DMS53 treated with DMSO at 0.1 percent for 48 hours (cell line): ENCODE results near the gene NEK7.
A peak's percentile ranks its signal among the peaks of the same experiment; 100 is the strongest.
"Not testable (repeated sequence)": the region's sequence is repeated elsewhere in the genome, so short reads cannot be mapped to it uniquely, and the experiment has no call there.

Source experiments
- DNase-seq: peaks from one replicate; lab custom pipeline; 2025; ENCODE audit not compliant: unreplicated experiment; lab: John Stamatoyannopoulos, UW

NEK7 gene

GRCh38 chr1:198156745-198157240, at the start of gene NEK7:
TSS of gene NEK7 (plus strand) at chr1:198156998. CDS start at chr1:198232581, 75,583 bp downstream.
- DNase-seq = peak; percentile 62

DNA sequence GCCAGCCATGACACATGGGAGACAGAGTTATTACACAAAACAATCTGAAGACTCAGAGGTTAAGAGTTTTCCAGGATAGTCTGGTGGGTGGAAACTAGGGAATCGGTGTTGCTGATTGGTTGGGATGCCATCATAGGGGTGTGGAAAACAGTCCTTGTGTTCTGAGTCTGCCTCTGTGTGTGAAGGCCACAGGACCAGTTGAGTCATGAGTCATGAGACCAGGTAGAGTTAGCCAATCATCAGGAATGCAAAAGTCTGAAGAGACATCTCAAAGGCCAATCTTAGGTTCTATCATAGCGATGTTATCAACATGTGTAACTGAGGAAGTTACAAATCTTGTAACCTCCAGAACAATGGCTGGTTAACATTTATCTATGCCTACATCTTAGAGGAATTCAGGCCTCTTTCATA, 49.7 kb upstream of the NEK7 start:
- no peak for DNase-seq

DNA sequence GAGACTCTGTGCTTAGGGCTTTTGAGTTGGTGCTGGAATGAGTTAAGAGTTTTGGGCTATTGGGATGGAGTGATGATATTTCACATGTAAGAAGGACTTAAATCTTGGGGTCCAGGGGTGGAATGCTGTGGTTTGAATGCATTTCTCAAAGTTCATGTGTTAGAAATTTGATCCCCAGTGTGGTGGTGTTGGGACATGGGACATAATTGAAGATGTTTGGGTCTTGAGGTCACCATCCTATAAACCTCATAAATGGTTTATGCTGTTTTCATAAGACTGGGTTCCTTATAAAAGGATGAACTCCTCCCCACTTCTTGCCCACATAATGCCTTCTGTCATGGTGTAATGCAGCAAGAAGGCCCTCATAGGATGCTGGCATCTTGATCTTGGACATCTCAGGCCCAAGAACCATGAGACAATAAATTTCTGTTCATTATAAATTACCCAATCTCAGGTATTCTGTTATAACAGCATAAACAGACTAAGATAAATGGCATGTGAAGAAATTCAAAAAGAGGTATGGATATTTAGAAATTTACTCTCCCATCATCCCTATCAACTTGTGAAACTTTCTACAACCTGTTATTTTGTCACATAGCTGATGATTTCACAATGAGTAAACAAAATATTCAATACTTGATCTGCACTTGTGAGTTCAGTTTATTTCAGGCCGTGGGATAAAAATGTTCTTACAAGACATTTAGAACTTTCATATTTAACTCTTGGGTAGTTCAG, 48.0 kb upstream of the NEK7 start:
- no peak for DNase-seq

DNA sequence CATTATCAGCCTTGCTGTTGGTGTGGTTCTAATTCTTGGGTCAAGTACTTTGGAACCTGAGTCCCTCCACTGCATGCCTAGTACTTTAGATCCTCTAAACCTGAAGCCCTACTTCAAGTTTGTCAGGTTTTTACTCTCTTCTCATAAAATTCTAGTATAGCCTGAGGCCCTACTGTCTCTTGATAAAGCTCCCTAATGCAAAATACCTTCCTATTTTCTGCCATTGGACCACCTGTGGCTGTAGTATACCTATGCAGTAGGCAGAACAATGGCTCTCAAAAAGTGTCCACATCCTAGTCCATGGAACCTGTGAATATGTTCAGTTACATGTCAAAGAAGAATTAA, 47.5 kb upstream of the NEK7 start:
- no peak for DNase-seq

DNA sequence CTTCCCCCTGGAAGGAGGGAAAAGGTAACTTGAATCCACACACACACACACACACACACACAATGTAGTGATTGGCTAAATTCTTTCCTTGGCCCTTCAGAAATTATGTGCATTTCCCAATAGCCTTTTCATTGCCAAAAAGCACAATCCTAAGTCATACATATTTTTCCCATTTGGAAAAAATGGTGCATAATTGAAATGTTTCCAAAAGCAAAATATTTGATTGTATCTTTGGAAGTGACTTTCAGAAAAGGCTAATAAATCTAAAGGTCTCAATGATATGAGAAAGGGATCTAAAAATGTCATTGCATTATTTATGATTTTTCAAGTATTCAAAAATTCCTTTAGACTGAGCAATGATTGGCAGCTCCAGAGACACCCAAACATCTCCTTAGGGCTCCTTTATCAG, 43.5 kb upstream of the NEK7 start:
- DNase-seq = no peak

- no peak for DNase-seq
These were observed 40.7 kb upstream of the NEK7 start for GRCh38 chr1:198116069-198116468.

DNA sequence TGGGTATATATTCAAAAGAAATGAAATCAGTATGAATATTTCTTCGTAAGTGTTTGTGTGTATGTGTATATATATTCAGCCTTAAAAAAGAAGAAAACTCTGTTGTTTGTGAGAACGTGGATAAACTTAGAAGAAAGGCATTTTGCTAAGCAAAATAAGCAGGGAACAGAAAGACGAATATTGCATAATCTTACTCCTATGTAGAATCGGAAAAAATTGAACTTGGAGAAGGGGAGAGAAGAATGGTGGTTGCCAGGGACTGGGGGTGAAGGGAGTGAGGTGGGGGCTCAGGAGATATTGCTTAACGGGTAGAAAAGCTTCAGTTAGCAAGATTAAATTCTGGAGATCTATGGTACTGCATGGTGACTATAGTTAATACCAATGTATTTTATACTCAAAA, 40.3 kb upstream of the NEK7 start:
- DNase-seq = no peak

DNA sequence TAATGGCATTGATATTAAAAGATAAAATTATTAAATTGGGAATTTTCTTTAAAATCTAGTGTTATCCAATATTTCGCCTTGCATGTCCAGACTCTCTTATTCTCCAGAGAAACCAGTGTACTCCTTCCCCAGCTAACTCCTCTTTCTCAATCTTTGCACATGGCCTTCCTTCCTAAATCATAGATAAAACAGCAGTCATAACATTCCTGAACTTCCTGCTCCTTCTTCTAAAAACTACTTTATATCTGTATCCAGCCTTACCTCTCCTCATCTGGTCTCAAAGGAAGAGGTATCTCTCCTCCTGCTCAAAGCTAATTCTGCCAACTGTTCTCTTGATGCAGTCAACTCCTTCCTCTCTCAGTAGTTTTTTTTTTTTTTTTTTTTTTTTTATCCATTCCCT, 39.5 kb upstream of the NEK7 start:
- no peak for DNase-seq

DNA sequence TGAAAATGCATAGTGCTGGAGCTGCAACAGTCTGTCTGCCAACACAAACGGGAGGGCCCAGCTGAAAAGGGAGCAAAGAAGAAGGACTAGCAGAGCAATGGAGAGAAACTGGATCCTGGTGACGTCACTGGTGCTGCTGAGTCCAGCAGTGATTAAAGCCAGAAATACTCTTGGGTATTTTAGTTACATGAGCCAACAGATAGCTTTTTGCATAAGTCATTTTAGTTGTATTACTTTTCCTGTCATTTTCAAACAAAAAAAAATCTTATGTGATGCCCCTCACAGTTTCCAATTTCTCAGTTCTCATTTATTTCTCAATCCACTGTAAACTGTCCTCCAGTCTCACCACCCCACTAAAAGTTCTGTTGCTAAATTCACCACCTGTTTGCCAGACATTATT, 38.7 kb upstream of the NEK7 start:
- no peak for DNase-seq

DNA sequence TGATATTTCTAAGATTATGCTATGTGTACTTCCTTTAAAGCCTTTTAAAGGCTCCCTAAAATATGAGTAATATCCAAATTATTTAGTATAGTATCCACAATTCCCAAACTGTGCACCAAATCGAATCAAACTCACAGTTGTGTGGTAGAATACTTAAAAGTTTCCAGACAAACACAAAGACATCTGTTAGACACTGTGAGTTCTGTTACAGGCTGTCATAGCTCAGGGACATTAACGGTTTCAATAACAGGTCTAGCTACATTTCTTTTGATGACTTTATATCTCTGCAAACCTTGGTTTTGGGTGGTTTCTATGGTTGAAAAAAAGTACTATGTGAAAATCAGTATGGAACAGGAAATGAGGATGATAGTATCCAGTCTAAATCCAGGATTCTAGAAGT, 36.9 kb upstream of the NEK7 start:
- no peak for DNase-seq

DNA sequence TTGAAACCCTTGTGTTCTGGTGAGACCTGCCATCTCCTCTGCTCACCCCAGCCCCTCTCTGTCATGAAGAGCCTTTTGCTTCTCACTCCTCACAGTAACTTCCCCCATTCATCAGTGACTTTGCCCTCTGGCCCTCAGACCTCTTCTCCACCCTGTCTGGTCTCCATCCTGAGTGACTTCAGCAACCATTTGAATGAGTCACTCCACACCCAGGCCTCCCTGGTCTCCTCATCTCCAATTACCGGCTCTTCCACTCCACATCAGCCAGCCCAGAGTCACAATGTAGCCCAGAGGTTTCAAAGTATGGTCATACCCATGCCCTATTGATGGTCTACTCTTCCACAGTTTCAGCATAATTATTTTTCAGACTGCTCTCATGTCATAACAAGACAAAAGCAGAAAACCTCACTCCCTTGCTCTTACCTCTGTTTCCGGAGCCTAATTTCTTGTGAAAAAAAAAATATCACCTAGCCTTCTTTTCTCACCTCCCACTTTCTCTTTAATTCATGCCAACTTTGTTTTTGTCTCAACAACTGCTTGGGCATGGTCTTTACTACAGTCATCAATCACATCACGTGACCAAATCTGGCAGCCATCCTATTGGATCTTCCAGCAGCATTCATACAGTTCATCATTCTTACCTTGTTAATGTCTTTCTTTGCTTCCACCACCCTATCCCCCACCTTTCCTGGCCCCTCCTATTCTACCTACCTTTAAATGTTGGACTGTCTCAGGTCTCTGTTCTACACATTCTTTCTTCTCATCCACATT, 35.6 kb upstream of the NEK7 start:
- peak; percentile 62 for DNase-seq

- DNase-seq = no peak
These were observed 34.1 kb upstream of the NEK7 start for GRCh38 chr1:198122693-198123092.

- no peak for DNase-seq
These were observed 33.7 kb upstream of the NEK7 start for GRCh38 chr1:198123133-198123532.

- DNase-seq = no peak
These were observed 32.1 kb upstream of the NEK7 start for GRCh38 chr1:198124673-198125072.

DNA sequence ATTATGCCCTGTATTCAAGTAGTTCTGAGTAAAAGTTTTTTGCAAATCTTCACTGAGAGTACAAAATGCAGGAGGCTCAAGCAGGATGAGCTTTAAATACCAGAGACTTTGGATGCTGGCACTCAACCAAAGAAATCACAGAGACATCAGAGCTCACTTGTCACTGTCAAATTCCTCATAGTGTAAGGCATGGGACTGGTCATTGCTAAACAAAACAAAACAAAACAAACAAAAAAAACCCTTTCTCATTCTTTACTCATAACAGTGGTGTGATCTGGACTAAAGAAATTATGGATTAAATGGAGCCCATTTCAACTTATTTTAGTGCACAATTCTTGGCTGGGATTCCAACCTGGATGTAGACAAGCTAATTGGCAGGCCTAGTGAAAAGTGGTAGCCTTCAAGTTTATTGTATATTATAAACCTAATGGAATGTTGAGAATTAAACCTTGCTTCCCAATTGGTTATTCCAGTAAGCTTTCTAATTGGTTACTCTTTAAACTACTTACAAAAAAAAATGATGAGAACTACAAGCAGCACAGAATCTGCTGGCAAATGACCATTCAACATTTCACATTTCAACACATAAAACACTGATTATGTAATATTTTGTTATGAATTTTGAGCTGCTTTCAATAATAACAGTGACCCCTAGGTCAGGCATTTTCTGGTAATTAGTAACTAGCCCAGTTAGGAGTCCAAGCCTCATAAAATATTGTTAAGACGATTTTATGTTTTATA, 30.6 kb upstream of the NEK7 start:
- DNase-seq = no peak

- DNase-seq = no peak
These were observed 28.3 kb upstream of the NEK7 start for GRCh38 chr1:198128533-198128932.

GRCh38 chr1:198130053-198130452, 26.7 kb upstream of the NEK7 start:
- DNase-seq = not testable (repeated sequence)

GRCh38 chr1:198132060-198132781, 24.6 kb upstream of the NEK7 start:
- no peak for DNase-seq

DNA sequence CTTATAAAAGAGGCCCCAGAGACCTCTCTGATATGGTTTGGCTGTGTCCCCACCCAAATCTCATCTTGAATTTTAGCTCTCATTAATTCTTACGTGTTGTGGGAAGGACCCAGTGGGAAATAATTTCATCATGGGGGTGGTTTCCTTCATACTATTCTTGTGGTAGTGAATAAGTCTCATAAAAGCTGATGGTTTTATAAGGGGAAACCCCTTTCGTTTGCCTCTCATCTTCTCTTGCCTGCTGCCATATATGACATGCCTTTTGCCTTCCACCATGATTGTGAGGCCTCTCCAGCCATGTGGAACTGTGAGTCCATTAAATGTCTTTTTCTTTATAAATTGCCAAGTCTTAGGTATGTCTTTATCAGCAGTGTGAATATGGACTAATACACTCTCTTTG, 22.5 kb upstream of the NEK7 start:
- DNase-seq = no peak

GRCh38 chr1:198135366-198135765, 21.4 kb upstream of the NEK7 start:
- DNase-seq = no peak

DNA sequence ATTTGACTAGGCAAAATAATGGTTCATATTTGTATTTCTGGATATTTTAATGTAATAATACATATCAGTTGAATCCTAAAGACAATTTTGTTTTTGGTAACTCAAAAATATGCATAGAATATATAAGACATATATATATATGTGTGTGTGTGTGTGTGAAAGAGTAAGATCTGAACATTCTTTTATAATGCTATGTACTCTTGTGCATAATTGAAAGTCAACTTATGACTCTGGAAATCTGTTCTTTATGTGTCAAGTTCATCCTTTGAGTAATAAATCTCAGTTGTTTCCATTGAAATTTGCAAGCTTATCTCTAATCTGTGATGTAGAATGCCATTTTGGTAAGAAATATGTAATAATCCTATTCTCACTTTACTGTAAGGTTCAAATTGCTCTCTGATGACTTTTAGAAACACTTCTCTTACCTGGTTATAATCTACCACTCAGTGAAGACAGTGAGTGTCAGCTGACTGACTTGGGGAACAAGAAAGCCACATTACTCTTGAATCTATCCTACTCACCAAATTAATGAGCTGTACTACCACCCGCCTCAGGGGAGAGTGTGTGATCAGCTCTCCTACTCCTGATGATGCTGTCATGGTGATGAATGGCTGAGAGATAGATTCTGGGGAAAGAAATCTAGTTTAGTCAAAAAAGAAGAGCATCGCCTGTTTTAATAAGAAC, 15.0 kb upstream of the NEK7 start:
- no peak for DNase-seq
